Stimulated activated memory B cell treated with anti-CD40 and anti-IgM and Interleukin-4, amounts not matched to agents 10 μg/mL and 1 μg/mL and 100 μg/mL, for 72 hours (primary cell): ENCODE data around the gene ELF1.
"Not testable (repeated sequence)": the region's sequence is repeated elsewhere in the genome, so short reads cannot be mapped to it uniquely, and the experiment has no call there.

Experiments
- ATAC-seq: fragments of 150-1000 bp; cut with Tn5 transposase; 2 replicates; pipeline ENCODE4 v1.10.0; 2021
- H3K27ac Mint-ChIP-seq: one replicate; pipeline ENCODE4 v1.8.0; 2022; ENCODE audit warnings: mild to moderate bottlenecking, mixed read lengths
- H3K27me3 Mint-ChIP-seq: one replicate; pipeline ENCODE4 v1.8.0; 2022; ENCODE audit warnings: mixed read lengths
- H3K36me3 Mint-ChIP-seq: one replicate; pipeline ENCODE4 v1.8.0; 2022; ENCODE audit warnings: mixed read lengths
- H3K4me1 Mint-ChIP-seq: one replicate; pipeline ENCODE4 v1.8.0; 2022; ENCODE audit warnings: mixed read lengths
- H3K4me3 Mint-ChIP-seq: one replicate; pipeline ENCODE4 v1.8.0; 2022; ENCODE audit warnings: mild to moderate bottlenecking, moderate library complexity, mixed read lengths
- H3K9me3 Mint-ChIP-seq: one replicate; pipeline ENCODE4 v1.8.0; 2022; ENCODE audit warnings: mixed read lengths

Gene ELF1

GRCh38 chr13:40927929-40928328 is 91.2 kb downstream of the ELF1 start:
- Mint-ChIP-seq H3K27me3 (no peaks in the 10 kb centered on the region), H3K27ac (peak overlapping the region; percentile 54), H3K4me3 (no peak overlapping the region), H3K9me3 (no peaks in the 10 kb centered on the region), H3K36me3 (peaks cover 24% of the 10 kb centered on the region), H3K4me1 (peaks cover 21% of the 10 kb centered on the region)
- ATAC-seq: no peak

- no peaks in the 10 kb centered on the region for H3K27me3 Mint-ChIP-seq
- no peak for ATAC-seq
- H3K9me3 Mint-ChIP-seq: no peaks in the 10 kb centered on the region
- peaks cover 27% of the 10 kb centered on the region for H3K4me1 Mint-ChIP-seq
- H3K27ac Mint-ChIP-seq: no peak overlapping the region
- H3K4me3 Mint-ChIP-seq: no peak overlapping the region
- H3K36me3 Mint-ChIP-seq: peaks cover 7% of the 10 kb centered on the region
Observed at GRCh38 chr13:40923867-40924266, 95.2 kb downstream of the ELF1 start.

- Mint-ChIP-seq H3K4me1 (peaks cover 14% of the 10 kb centered on the region), H3K36me3 (peaks cover 7% of the 10 kb centered on the region), H3K27ac (peak overlapping the region; percentile 88), H3K27me3 (no peaks in the 10 kb centered on the region), H3K4me3 (peak overlapping the region; percentile 67), H3K9me3 (no peaks in the 10 kb centered on the region)
- no peak for ATAC-seq
Observed at GRCh38 chr13:40922437-40923040, 96.6 kb downstream of the ELF1 start.

- no peak for ATAC-seq
- Mint-ChIP-seq H3K9me3 (no peaks in the 10 kb centered on the region), H3K4me3 (peak overlapping the region; percentile 85), H3K36me3 (no peaks in the 10 kb centered on the region), H3K4me1 (peaks cover 29% of the 10 kb centered on the region), H3K27me3 (no peaks in the 10 kb centered on the region), H3K27ac (peak overlapping the region; percentile 88)
Observed at GRCh38 chr13:40920826-40921225, 98.3 kb downstream of the ELF1 start.

- H3K27me3 Mint-ChIP-seq, H3K4me3 Mint-ChIP-seq, ATAC-seq, H3K36me3 Mint-ChIP-seq, H3K9me3 Mint-ChIP-seq: not testable (repeated sequence)
- peak overlapping the region; percentile 88 for H3K27ac Mint-ChIP-seq
- peaks cover 35% of the 10 kb centered on the region for H3K4me1 Mint-ChIP-seq
Observed at GRCh38 chr13:40919901-40920300, 99.2 kb downstream of the ELF1 start.

- H3K4me3 Mint-ChIP-seq: no peak overlapping the region
Observed at GRCh38 chr13:40916207-40916998, 102.7 kb downstream of the ELF1 start.

GRCh38 chr13:40914863-40915262 is 104.3 kb downstream of the ELF1 start:
- not testable (repeated sequence) for H3K27me3 Mint-ChIP-seq

More at GRCh38 chr13:40916207-40916998, 102.7 kb downstream of the ELF1 start:
- Mint-ChIP-seq H3K27me3 (no peaks in the 10 kb centered on the region), H3K36me3 (no peaks in the 10 kb centered on the region), H3K4me1 (peaks cover 35% of the 10 kb centered on the region), H3K9me3 (no peaks in the 10 kb centered on the region), H3K27ac (peak overlapping the region; percentile 19)
- no peak for ATAC-seq

GRCh38 chr13:40911341-40911740 is 107.8 kb downstream of the ELF1 start:
- peaks cover 27% of the 10 kb centered on the region for H3K4me1 Mint-ChIP-seq
- no peaks in the 10 kb centered on the region for H3K9me3 Mint-ChIP-seq
- no peak overlapping the region for H3K4me3 Mint-ChIP-seq
- H3K27ac Mint-ChIP-seq: no peak overlapping the region
- no peaks in the 10 kb centered on the region for H3K27me3 Mint-ChIP-seq
- peaks cover 10% of the 10 kb centered on the region for H3K36me3 Mint-ChIP-seq
- ATAC-seq: no peak

More at GRCh38 chr13:40914863-40915262, 104.3 kb downstream of the ELF1 start:
- peaks cover 32% of the 10 kb centered on the region for H3K4me1 Mint-ChIP-seq
- H3K4me3 Mint-ChIP-seq, H3K27ac Mint-ChIP-seq, H3K9me3 Mint-ChIP-seq, ATAC-seq, H3K36me3 Mint-ChIP-seq: not testable (repeated sequence)

- H3K27ac Mint-ChIP-seq: no peak overlapping the region
- no peak overlapping the region for H3K4me3 Mint-ChIP-seq
- peaks cover 10% of the 10 kb centered on the region for H3K36me3 Mint-ChIP-seq
- peaks cover 19% of the 10 kb centered on the region for H3K4me1 Mint-ChIP-seq
- no peaks in the 10 kb centered on the region for H3K9me3 Mint-ChIP-seq
- no peak for ATAC-seq
- H3K27me3 Mint-ChIP-seq: no peaks in the 10 kb centered on the region
Observed at GRCh38 chr13:40910324-40911050, 108.6 kb downstream of the ELF1 start.

- not testable (repeated sequence) for H3K4me3 Mint-ChIP-seq, H3K27ac Mint-ChIP-seq, H3K9me3 Mint-ChIP-seq
Observed at GRCh38 chr13:40909541-40910200, 109.4 kb downstream of the ELF1 start.

GRCh38 chr13:40908546-40908945 is 110.6 kb downstream of the ELF1 start:
- H3K36me3 Mint-ChIP-seq: peaks cover 21% of the 10 kb centered on the region
- ATAC-seq: no peak
- H3K4me1 Mint-ChIP-seq: peaks cover 17% of the 10 kb centered on the region
- H3K9me3 Mint-ChIP-seq: no peaks in the 10 kb centered on the region
- H3K27ac Mint-ChIP-seq: no peak overlapping the region
- H3K4me3 Mint-ChIP-seq: no peak overlapping the region
- H3K27me3 Mint-ChIP-seq: no peaks in the 10 kb centered on the region

More at GRCh38 chr13:40909541-40910200, 109.4 kb downstream of the ELF1 start:
- Mint-ChIP-seq H3K4me1 (peaks cover 17% of the 10 kb centered on the region), H3K36me3 (peaks cover 15% of the 10 kb centered on the region)
- not testable (repeated sequence) for ATAC-seq, H3K27me3 Mint-ChIP-seq

- H3K4me1 Mint-ChIP-seq, H3K9me3 Mint-ChIP-seq, H3K27me3 Mint-ChIP-seq, ATAC-seq, H3K4me3 Mint-ChIP-seq, H3K27ac Mint-ChIP-seq: not testable (repeated sequence)
- H3K36me3 Mint-ChIP-seq: peaks cover 11% of the 10 kb centered on the region
Observed at GRCh38 chr13:40901032-40901431, 118.1 kb downstream of the ELF1 start.

GRCh38 chr13:40900568-40900967 is 118.5 kb downstream of the ELF1 start:
- ATAC-seq, H3K4me3 Mint-ChIP-seq, H3K4me1 Mint-ChIP-seq, H3K27me3 Mint-ChIP-seq, H3K9me3 Mint-ChIP-seq, H3K27ac Mint-ChIP-seq: not testable (repeated sequence)
- H3K36me3 Mint-ChIP-seq: peaks cover 11% of the 10 kb centered on the region

- no peaks in the 10 kb centered on the region for H3K9me3 Mint-ChIP-seq
- ATAC-seq: no peak
- H3K27me3 Mint-ChIP-seq: no peaks in the 10 kb centered on the region
- no peak overlapping the region for H3K27ac Mint-ChIP-seq
- no peaks in the 10 kb centered on the region for H3K36me3 Mint-ChIP-seq
- H3K4me1 Mint-ChIP-seq: peaks cover 16% of the 10 kb centered on the region
- no peak overlapping the region for H3K4me3 Mint-ChIP-seq
Observed at GRCh38 chr13:40897053-40897452, 122.1 kb downstream of the ELF1 start.
